ENCODE results near the gene ABCC10.
A peak's percentile ranks its signal among the peaks of the same experiment; 100 is the strongest.

The ABCC10 gene

GRCh38 chr6:43426928-43427405, 374 bp upstream of the ABCC10 start:
- no peak for DNase-seq
- TF ChIP-seq POLR2A (IDR thresholded peaks at IDR 0.05; ENCODE audit: low read length) (no peak), GATA1 (IDR thresholded peaks at IDR 0.05; ENCODE audit: low read depth, low read length) (no peak)

GRCh38 chr6:43428112-43428570, 800 bp downstream of the ABCC10 start:
- DNase-seq = no peak
- TF ChIP-seq POLR2A (IDR thresholded peaks at IDR 0.05; ENCODE audit: low read length) (no peak), GATA1 (IDR thresholded peaks at IDR 0.05; ENCODE audit: low read depth, low read length) (no peak)

GRCh38 chr6:43428874-43429273, 1.5 kb downstream of the ABCC10 start:
- no peak for DNase-seq
- TF ChIP-seq GATA1 (IDR thresholded peaks at IDR 0.05; ENCODE audit: low read depth, low read length) (no peak), POLR2A (IDR thresholded peaks at IDR 0.05; ENCODE audit: low read length) (no peak)

- DNase-seq = no peak
- TF ChIP-seq GATA1 (IDR thresholded peaks at IDR 0.05; ENCODE audit: low read depth, low read length) = no peak
- no peak for TF ChIP-seq POLR2A (IDR thresholded peaks at IDR 0.05; ENCODE audit: low read length)
Observed at GRCh38 chr6:43432009-43432945, 4.9 kb downstream of the ABCC10 start.

GRCh38 chr6:43433148-43433547, 5.8 kb downstream of the ABCC10 start:
- no peak for DNase-seq

GRCh38 chr6:43434001-43434840, 6.9 kb downstream of the ABCC10 start:
- DNase-seq = no peak
- no peak for TF ChIP-seq POLR2A (IDR thresholded peaks at IDR 0.05; ENCODE audit: low read length)
- TF ChIP-seq GATA1 (IDR thresholded peaks at IDR 0.05; ENCODE audit: low read depth, low read length) = no peak

More at GRCh38 chr6:43433148-43433547, 5.8 kb downstream of the ABCC10 start:
- TF ChIP-seq POLR2A (IDR thresholded peaks at IDR 0.05; ENCODE audit: low read length) (no peak), GATA1 (IDR thresholded peaks at IDR 0.05; ENCODE audit: low read depth, low read length) (no peak)

- TF ChIP-seq POLR2A (IDR thresholded peaks at IDR 0.05; ENCODE audit: low read length) (no peak), GATA1 (IDR thresholded peaks at IDR 0.05; ENCODE audit: low read depth, low read length) (no peak)
- no peak for DNase-seq
Observed at GRCh38 chr6:43434943-43435342, 7.6 kb downstream of the ABCC10 start.

- no peak for DNase-seq
- peak; percentile 5 for TF ChIP-seq POLR2A (IDR thresholded peaks at IDR 0.05; ENCODE audit: low read length)
- TF ChIP-seq GATA1 (IDR thresholded peaks at IDR 0.05; ENCODE audit: low read depth, low read length) = no peak
Observed at GRCh38 chr6:43435682-43436437, 8.5 kb downstream of the ABCC10 start.

GRCh38 chr6:43436577-43437282, 9.4 kb downstream of the ABCC10 start:
- no peak for DNase-seq
- TF ChIP-seq POLR2A (IDR thresholded peaks at IDR 0.05; ENCODE audit: low read length) (no peak), GATA1 (IDR thresholded peaks at IDR 0.05; ENCODE audit: low read depth, low read length) (no peak)

GRCh38 chr6:43437700-43438099, 10.4 kb downstream of the ABCC10 start:
- TF ChIP-seq GATA1 (IDR thresholded peaks at IDR 0.05; ENCODE audit: low read depth, low read length) (no peak), POLR2A (IDR thresholded peaks at IDR 0.05; ENCODE audit: low read length) (no peak)
- no peak for DNase-seq

GRCh38 chr6:43442935-43443334, 15.6 kb downstream of the ABCC10 start:
- TF ChIP-seq GATA1 (IDR thresholded peaks at IDR 0.05; ENCODE audit: low read depth, low read length) (no peak), POLR2A (IDR thresholded peaks at IDR 0.05; ENCODE audit: low read length) (no peak)
- DNase-seq = no peak

- TF ChIP-seq POLR2A (IDR thresholded peaks at IDR 0.05; ENCODE audit: low read length) (no peak), GATA1 (IDR thresholded peaks at IDR 0.05; ENCODE audit: low read depth, low read length) (no peak)
- no peak for DNase-seq
Observed at GRCh38 chr6:43444036-43444435, 16.7 kb downstream of the ABCC10 start.

GRCh38 chr6:43444582-43444981, 17.2 kb downstream of the ABCC10 start:
- TF ChIP-seq GATA1 (IDR thresholded peaks at IDR 0.05; ENCODE audit: low read depth, low read length) (no peak), POLR2A (IDR thresholded peaks at IDR 0.05; ENCODE audit: low read length) (no peak)
- no peak for DNase-seq

Data from erythroblast (primary cell).